PFSK-1 (cell line): ENCODE data around the gene DOCK1.

Source experiments
- POLR2AphosphoS5 ChIP-seq: IDR thresholded peaks from 2 replicates; pipeline ENCODE4 v1.6.1; 2012; ENCODE audit warnings: low read depth, mild to moderate bottlenecking, control low read depth, low read length, moderate library complexity
- REST ChIP-seq, 2 experiments: IDR thresholded peaks; 2 replicates each; pipeline versions ENCODE4 v1.6.1 to v1.8.0; 2011 to 2012; ENCODE audit warnings: low read depth in 2 of 2, low read length in 2 of 2, control low read depth in 1 of 2, inconsistent platforms in 1 of 2, mild to moderate bottlenecking in 1 of 2, moderate library complexity in 1 of 2; ENCODE audit not compliant: insufficient read depth in 1 of 2

GRCh38 chr10:127449490-127449889, 544.3 kb downstream of the DOCK1 start:
- TF ChIP-seq POLR2AphosphoS5 (no peak), REST (IDR thresholded peaks at IDR 0.05; ENCODE audit: insufficient read depth in 1 of 2, low read depth in 2 of 2, low read length in 2 of 2) (no peak)
